ENCODE data around the gene DAGLA. TPM values are rescaled to one million over a fixed set of nuclear protein-coding genes. Genes with fewer than 3 reads are reported as not detected.

The DAGLA gene
- total RNA-seq, 4 donors from 2014 or later = 1.1 to 3.2 (median 1.8) TPM

- no peak for TF ChIP-seq CTCF (IDR thresholded peaks at IDR 0.05; ENCODE audit: low read depth)
Observed at GRCh38 chr11:61782299-61782698, 102.1 kb downstream of the DAGLA start.

- no peak for TF ChIP-seq CTCF (IDR thresholded peaks at IDR 0.05; ENCODE audit: low read depth)
Observed at GRCh38 chr11:61782841-61783240, 102.7 kb downstream of the DAGLA start.

- no peak for TF ChIP-seq CTCF (IDR thresholded peaks at IDR 0.05; ENCODE audit: low read depth)
Observed at GRCh38 chr11:61783717-61784505, 103.7 kb downstream of the DAGLA start.

- no peak for TF ChIP-seq CTCF (IDR thresholded peaks at IDR 0.05; ENCODE audit: low read depth)
Observed at GRCh38 chr11:61784506-61784805, 104.3 kb downstream of the DAGLA start.

- TF ChIP-seq CTCF (IDR thresholded peaks at IDR 0.05; ENCODE audit: low read depth) = no peak
Observed at GRCh38 chr11:61785837-61786402, 105.7 kb downstream of the DAGLA start.

- TF ChIP-seq CTCF (IDR thresholded peaks at IDR 0.05; ENCODE audit: low read depth) = no peak
Observed at GRCh38 chr11:61787928-61788491, 107.8 kb downstream of the DAGLA start.

- TF ChIP-seq CTCF (IDR thresholded peaks at IDR 0.05; ENCODE audit: low read depth) = no peak
Observed at GRCh38 chr11:61791737-61792309, 111.6 kb downstream of the DAGLA start.

Measured in subcutaneous adipose tissue (tissue), 4 donors.